ENCODE data around the gene IGSF9.
A peak's percentile ranks its signal among the peaks of the same experiment; 100 is the strongest.

The IGSF9 gene

DNA sequence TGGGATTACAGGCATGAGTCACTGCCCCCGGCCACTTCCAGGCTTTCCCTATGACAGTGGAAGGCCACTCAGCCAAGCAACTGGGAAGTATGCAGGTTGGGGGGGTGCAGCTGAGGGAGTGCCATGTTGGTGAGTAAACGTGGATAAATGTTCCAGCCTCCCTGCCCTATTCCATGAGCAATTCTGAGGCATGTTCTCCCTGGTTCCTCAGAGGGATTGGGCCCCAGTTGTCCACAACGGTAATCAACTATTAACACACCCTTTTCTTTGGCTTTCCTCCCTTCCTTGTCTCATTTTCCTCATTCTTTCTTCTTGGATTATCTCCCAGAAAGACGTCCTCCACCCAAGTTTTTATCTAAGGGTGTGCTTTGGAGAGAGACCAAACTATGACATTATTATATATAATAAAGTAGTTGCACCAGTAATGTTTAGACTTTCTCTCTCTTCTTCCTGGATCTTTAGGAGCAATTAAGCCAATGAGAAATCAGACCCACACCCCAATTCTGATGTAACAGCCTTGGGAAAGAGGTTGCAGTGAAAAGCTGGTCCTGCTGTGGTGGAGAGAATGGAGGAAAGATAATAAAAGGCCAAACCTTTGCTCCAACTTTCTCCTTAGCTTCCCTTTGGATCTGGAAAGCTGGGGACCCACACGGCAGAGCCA, 15.4 kb upstream of the IGSF9 start:
- no peaks in the 10 kb centered on the region for H3K9me3 Mint-ChIP-seq
- ATAC-seq = no peak
- H3K4me3 Mint-ChIP-seq = no peak overlapping the region
- no peaks in the 10 kb centered on the region for H3K36me3 Mint-ChIP-seq
- H3K27ac Mint-ChIP-seq = no peak overlapping the region
- peaks cover 11% of the 10 kb centered on the region for H3K4me1 Mint-ChIP-seq
- DNase-seq (ENCODE audit: low spot score in 2 of 2) = no peak

- Mint-ChIP-seq H3K27ac (peak overlapping the region; percentile 70), H3K9me3 (no peaks in the 10 kb centered on the region), H3K4me1 (peaks cover 11% of the 10 kb centered on the region), H3K4me3 (no peak overlapping the region), H3K36me3 (no peaks in the 10 kb centered on the region)
- ATAC-seq = peak; percentile 12
- DNase-seq (ENCODE audit: low spot score in 2 of 2) = no peak
These were observed 14.0 kb upstream of the IGSF9 start for GRCh38 chr1:159959451-159959850.

DNA sequence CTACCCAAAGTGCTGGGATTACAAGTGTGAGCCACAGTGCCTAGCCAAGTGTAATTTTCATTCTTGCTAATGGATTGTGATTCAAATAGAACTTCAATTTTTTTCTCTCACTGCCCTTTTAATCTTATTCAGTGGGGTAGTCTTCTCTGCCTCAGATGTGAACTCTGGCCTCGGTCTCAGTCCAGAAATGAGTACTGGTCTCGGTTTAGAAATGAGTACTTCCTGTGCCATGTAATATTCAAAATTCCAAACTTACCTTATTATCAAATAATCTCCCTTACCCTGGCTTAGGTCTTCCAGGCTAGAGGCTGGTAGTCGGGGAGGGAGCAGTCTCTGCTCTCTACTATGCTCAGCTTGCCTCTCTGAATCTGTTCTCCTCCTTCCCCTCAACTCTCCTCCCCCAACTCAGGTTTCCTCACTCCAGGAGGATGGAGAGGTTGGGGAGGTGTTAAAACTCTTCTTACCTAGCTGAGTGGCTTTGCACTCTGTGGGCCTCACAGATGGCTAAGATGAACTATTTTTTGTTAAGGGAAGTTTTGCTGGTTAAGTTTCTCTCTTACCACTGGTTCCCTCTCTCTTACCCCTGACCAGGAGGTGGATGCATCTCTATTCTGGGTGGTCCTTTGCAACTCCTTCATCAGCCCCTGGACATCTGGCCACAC, 13.4 kb upstream of the IGSF9 start:
- H3K4me1 Mint-ChIP-seq = peaks cover 11% of the 10 kb centered on the region
- no peak overlapping the region for H3K4me3 Mint-ChIP-seq
- no peaks in the 10 kb centered on the region for H3K36me3 Mint-ChIP-seq
- H3K9me3 Mint-ChIP-seq = no peaks in the 10 kb centered on the region
- peak overlapping the region; percentile 70 for H3K27ac Mint-ChIP-seq
- ATAC-seq = peak; percentile 85
- DNase-seq (ENCODE audit: low spot score in 2 of 2) = peak in 1 of 2 donors; percentile 61

DNA sequence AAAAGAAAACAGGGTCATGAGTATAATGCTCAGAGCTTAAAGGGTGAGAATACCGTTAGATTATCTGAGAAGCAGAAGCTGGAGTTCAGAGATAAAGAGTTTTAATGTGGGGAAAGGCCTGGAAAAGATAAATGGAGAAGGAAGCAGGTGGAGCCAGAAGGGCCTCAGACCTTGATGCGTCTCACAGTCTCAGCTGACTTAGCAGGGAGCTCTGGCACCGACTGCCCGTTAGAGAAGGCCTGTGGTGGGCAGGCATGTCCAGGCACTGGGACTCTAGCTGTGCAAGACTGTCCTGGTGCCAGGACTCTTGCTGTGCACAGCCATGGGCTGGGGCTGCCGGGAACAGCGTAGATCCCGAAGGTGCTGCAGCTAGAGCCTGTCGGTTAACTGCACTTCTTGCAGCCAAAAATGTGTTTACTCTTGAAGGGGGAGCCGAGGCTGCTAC, 12.4 kb upstream of the IGSF9 start:
- H3K4me3 Mint-ChIP-seq = no peak overlapping the region

GRCh38 chr1:159955456-159955855, 10.0 kb upstream of the IGSF9 start:
- Mint-ChIP-seq H3K27ac (no peak overlapping the region), H3K36me3 (no peaks in the 10 kb centered on the region), H3K9me3 (no peaks in the 10 kb centered on the region), H3K4me1 (peaks cover 11% of the 10 kb centered on the region), H3K4me3 (no peak overlapping the region)
- no peak for ATAC-seq
- DNase-seq (ENCODE audit: low spot score in 2 of 2) = no peak

More for the DNA sequence above, 12.4 kb upstream of the IGSF9 start:
- H3K36me3 Mint-ChIP-seq = no peaks in the 10 kb centered on the region
- no peak overlapping the region for H3K27ac Mint-ChIP-seq
- ATAC-seq (no peak), DNase-seq (ENCODE audit: low spot score in 2 of 2) (no peak)
- no peaks in the 10 kb centered on the region for H3K9me3 Mint-ChIP-seq
- peaks cover 11% of the 10 kb centered on the region for H3K4me1 Mint-ChIP-seq

DNA sequence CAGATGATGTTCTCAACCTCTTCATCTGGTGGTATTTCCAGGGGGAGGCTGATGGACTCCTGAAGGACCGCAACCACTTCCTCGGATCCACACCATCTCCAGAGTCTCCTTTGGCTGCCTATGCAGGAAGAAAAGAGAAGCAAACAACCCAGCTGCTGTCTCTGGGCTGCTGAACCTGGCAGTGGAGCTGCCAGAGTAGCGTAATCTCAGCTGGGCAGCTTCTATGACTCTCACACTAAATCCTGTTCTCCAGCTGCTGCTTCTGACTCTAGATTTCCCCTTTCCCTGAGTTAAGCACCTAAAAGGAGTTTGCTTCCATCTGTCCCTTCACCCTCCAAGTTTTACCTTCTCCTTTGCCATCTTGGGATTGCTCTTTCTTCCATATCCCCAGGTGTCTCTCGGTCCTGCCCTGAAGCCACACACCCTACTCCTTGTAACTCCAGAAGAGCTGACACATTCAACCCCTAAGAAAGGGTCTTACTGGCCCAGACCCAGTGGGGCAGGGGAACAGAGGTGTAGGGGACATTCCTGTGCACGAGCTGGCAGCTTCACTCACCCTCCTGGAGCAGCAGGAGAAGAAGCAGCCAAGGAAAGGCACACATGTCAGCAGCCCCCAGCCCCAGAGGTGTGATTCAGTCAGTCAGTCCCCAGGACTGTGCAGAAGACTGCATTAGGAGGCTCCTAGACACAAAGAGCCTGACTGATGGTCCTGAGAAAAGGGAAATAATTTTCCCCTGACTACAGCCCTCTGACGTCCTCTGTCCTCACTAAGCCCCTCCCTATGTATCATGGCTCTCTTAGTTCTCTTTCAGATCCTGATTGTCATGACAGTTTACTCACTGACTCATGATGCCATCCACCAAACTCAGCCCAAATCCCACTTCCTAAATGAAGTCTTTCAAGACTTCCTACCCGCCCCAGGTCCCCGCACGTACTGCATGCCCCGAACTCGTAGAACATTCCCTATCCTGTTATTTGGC, 8.4 kb upstream of the IGSF9 start, which contains the start of gene SLAMF9:
SLAMF9 (minus strand) TSS at position 702 of the 980 bp plus-strand sequence; CDS start at position 602, 100 bp downstream.
- Mint-ChIP-seq H3K27ac (no peak within 1 kb of the TSS), H3K36me3 (no peaks in the 10 kb centered on the region), H3K4me3 (no peak within 1 kb of the TSS), H3K4me1 (peaks cover 3% of the 10 kb centered on the region), H3K9me3 (no peaks in the 10 kb centered on the region)
- ATAC-seq = no peak
- DNase-seq (ENCODE audit: low spot score in 2 of 2) = no peak

DNA sequence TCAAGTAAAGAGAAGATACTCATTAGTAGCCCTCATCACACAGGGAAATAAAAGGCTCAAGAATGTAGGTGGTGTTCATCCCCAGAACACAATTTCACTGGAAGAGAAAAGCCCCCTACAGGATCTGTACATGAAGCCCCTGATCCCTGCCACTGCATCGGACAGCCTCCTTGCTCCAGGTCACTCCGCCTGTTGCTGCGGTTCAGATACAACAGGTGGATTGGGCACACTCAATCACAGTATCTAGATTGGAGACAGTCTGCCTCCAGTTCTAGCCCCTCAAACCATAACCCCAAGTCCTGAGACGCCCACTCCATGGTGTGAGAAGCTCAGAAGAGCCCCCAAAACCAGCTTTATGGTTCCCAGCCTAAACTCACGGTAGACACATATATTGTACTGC, 7.5 kb upstream of the IGSF9 start:
- H3K9me3 Mint-ChIP-seq = no peaks in the 10 kb centered on the region
- no peaks in the 10 kb centered on the region for H3K4me1 Mint-ChIP-seq
- no peak overlapping the region for H3K4me3 Mint-ChIP-seq

GRCh38 chr1:159951551-159951950, 6.1 kb upstream of the IGSF9 start:
- ATAC-seq (no peak), DNase-seq (ENCODE audit: low spot score in 2 of 2) (no peak)
- Mint-ChIP-seq H3K4me1 (no peaks in the 10 kb centered on the region), H3K9me3 (no peaks in the 10 kb centered on the region), H3K27ac (no peak overlapping the region), H3K36me3 (no peaks in the 10 kb centered on the region), H3K4me3 (no peak overlapping the region)

More for the DNA sequence above, 7.5 kb upstream of the IGSF9 start:
- H3K27ac Mint-ChIP-seq = no peak overlapping the region
- H3K36me3 Mint-ChIP-seq = no peaks in the 10 kb centered on the region
- ATAC-seq (no peak), DNase-seq (ENCODE audit: low spot score in 2 of 2) (no peak)

DNA sequence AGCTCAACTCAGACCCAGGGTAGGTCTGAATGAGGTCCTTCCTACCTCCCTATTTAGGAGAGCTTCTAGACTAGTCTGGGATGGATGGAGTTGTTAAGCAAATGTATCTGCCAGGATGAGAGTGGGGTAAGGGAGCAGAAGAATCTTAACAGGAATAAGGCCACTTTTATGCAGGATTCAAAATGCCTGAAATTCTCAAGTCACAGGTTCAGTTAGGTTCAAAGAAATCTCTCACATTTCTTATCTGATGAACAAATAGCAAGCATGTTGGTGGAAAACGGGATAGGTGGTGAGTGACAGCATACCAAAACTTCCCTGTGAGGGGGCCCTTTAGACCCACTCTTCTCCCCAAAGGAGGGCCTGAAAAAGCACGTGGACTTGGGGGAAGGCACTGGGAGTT, 5.6 kb upstream of the IGSF9 start:
- Mint-ChIP-seq H3K27ac (no peak overlapping the region), H3K9me3 (no peaks in the 10 kb centered on the region), H3K36me3 (no peaks in the 10 kb centered on the region), H3K4me3 (no peak overlapping the region), H3K4me1 (peaks cover 1% of the 10 kb centered on the region)
- ATAC-seq (no peak), DNase-seq (ENCODE audit: low spot score in 2 of 2) (no peak)

- Mint-ChIP-seq H3K9me3 (no peaks in the 10 kb centered on the region), H3K27ac (no peak overlapping the region), H3K36me3 (no peaks in the 10 kb centered on the region), H3K4me1 (peaks cover 11% of the 10 kb centered on the region), H3K4me3 (no peak overlapping the region)
- ATAC-seq (no peak), DNase-seq (ENCODE audit: low spot score in 2 of 2) (no peak)
These were observed 4.6 kb upstream of the IGSF9 start for GRCh38 chr1:159949981-159950381.

- ATAC-seq = no peak
- no peaks in the 10 kb centered on the region for H3K9me3 Mint-ChIP-seq
- peak overlapping the region; percentile 23 for H3K27ac Mint-ChIP-seq
- no peak for DNase-seq (ENCODE audit: low spot score in 2 of 2)
- H3K4me1 Mint-ChIP-seq = peaks cover 16% of the 10 kb centered on the region
- H3K36me3 Mint-ChIP-seq = no peaks in the 10 kb centered on the region
- no peak overlapping the region for H3K4me3 Mint-ChIP-seq
These were observed 3.7 kb upstream of the IGSF9 start for GRCh38 chr1:159949123-159949522.

- DNase-seq (ENCODE audit: low spot score in 2 of 2) (no peak), ATAC-seq (no peak)
- Mint-ChIP-seq H3K27ac (no peak overlapping the region), H3K36me3 (no peaks in the 10 kb centered on the region), H3K9me3 (no peaks in the 10 kb centered on the region), H3K4me3 (no peak overlapping the region), H3K4me1 (peaks cover 16% of the 10 kb centered on the region)
These were observed 2.5 kb upstream of the IGSF9 start for GRCh38 chr1:159947942-159948341.

DNA sequence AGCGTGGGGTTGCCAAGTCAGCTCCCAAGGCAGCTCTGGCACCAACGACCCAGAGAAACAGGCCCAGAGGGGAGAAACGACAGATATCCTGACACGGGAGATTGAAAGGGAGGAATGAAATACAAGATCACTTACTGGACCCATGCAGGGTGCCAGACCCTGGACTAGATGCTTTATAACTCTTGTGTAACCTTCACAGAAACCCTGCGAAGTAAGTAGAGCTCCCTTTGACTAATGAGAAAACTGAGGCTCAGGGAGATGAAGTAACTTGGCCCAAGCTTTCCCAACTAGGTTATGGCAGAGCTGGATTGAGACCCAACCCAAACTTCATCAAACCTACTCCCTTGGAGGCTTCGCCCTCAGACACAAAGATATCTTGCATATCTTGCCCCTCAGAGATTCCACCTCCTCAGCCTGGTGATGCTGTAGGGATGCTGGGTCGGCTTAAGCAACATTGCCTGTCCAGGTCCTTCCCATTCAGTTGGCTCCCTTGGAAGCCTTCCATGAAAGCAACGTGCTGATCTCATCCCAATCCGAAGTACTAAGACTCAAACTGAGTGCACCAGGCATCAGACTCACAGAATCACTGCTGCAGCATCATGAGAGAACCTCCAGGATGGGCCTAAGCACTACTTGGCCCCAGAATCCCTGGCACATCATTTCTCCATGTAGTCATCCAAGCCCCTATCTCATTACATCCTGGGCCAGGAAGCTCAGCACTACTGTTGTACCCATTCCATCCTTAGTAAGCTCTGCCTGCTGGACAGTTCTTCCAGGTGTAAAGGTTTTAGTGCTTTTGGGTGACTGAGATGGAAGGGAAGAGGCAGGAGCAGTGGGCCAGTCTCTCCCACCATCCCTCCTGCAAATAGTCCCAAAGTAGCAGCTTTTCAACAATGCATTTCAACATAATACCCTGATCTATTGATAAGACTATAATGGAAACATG, 1.1 kb upstream of the IGSF9 start:
- H3K4me3 Mint-ChIP-seq = peak overlapping the region; percentile 66
- no peaks in the 10 kb centered on the region for H3K9me3 Mint-ChIP-seq
- no peaks in the 10 kb centered on the region for H3K36me3 Mint-ChIP-seq
- no peak for ATAC-seq
- DNase-seq (ENCODE audit: low spot score in 2 of 2) = no peak
- H3K27ac Mint-ChIP-seq = no peak overlapping the region
- peaks cover 16% of the 10 kb centered on the region for H3K4me1 Mint-ChIP-seq

DNA sequence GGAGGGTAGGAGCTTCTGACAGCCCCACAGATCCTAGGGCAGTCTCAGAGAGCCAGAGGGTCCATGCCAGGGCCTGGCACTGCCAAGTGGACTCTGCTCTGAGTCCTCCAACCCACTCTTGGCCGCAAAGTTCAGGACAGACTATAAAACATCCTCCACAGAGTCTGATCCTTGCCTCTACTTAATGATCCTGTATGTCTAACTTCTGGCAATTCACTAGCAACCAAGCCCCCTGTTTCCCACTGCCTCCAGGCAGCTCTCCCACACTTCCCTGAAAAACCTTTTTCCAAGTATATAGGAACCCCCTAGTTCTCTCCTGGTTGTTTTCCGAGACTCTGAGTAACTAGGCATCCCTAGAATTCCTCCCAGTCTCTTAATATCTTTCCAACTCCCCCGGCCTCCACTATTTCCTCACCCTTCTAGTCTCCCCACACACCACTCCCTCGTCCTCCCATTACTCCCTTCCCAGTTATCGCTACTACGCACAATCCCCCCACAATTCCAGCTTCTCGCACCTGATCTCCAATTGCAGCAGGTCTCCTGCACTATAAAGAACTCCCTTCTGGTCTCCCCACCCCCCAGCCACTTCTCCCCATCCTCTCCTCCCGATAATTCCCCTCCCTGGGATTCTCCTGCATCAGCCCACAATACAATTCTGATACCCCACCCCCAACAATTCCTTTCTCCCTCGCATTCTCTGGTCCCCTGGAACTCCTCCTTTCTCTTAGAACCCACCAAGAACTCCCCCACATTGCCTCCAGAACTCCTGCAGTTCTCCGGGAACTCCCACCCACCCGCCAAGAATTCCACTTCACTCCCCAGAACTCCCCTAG, 574 bp downstream of the IGSF9 start:
- no peaks in the 10 kb centered on the region for H3K9me3 Mint-ChIP-seq
- peaks cover 16% of the 10 kb centered on the region for H3K4me1 Mint-ChIP-seq
- H3K27ac Mint-ChIP-seq = peak overlapping the region; percentile 16
- H3K4me3 Mint-ChIP-seq = peak overlapping the region; percentile 66
- ATAC-seq (no peak), DNase-seq (ENCODE audit: low spot score in 2 of 2) (no peak)
- no peaks in the 10 kb centered on the region for H3K36me3 Mint-ChIP-seq

Data from stimulated activated effector memory CD8-positive, alpha-beta T cell treated with anti-CD3 and anti-CD28 coated beads, Interleukin-12 subunit alpha, Interleukin-12 subunit beta, amount 100 ng/mL, for 72 hours (primary cell).